Mesendoderm (in vitro differentiated cells): ENCODE results near the gene FAT1.

ENCODE experiments used
- DNase-seq: peaks from one replicate; pipeline ENCODE4 v3.0.0; 2013
- H2AK5ac ChIP-seq: 2 replicates; pipeline ENCODE4 v1.6.1; 2013; ENCODE audit warnings: low read length, inconsistent platforms
- H2BK120ac ChIP-seq: 2 replicates; pipeline ENCODE4 v1.6.1; 2013; ENCODE audit warnings: low read depth, mild to moderate bottlenecking, low read length, moderate library complexity, mixed read lengths
- H2BK15ac ChIP-seq: replicated peaks from 2 replicates; pipeline ENCODE4 v1.6.1; 2013; ENCODE audit warnings: low read depth, mild to moderate bottlenecking, moderate library complexity
- H2BK5ac ChIP-seq: 2 replicates; pipeline ENCODE4 v1.6.1; 2013; ENCODE audit warnings: low read length, inconsistent platforms
- H3K18ac ChIP-seq: 2 replicates; pipeline ENCODE4 v1.6.1; 2013; ENCODE audit warnings: mild to moderate bottlenecking, low read length, mixed read lengths
- H3K23ac ChIP-seq: one replicate; pipeline ENCODE4 v1.6.1; 2013; ENCODE audit warnings: low read length
- H3K27ac ChIP-seq: 2 replicates; pipeline ENCODE4 v1.5.1; 2013; ENCODE audit warnings: low read depth, mild to moderate bottlenecking, inconsistent platforms, low read length, moderate library complexity
- H3K27me3 ChIP-seq: 2 replicates; pipeline ENCODE4 v1.6.1; 2013; ENCODE audit warnings: low read length, control low read depth, mild to moderate bottlenecking, inconsistent platforms; ENCODE audit not compliant: insufficient read depth, poor library complexity
- H3K36me3 ChIP-seq: 2 replicates; pipeline ENCODE4 v1.6.1; 2013; ENCODE audit warnings: low read length, inconsistent platforms; ENCODE audit not compliant: control insufficient read depth, insufficient read depth
- H3K4ac ChIP-seq: one replicate; pipeline ENCODE4 v1.6.1; 2013; ENCODE audit warnings: low read depth, mild to moderate bottlenecking, low read length, moderate library complexity
- H3K4me1 ChIP-seq: 2 replicates; pipeline ENCODE4 v1.6.1; 2013; ENCODE audit warnings: low read depth, low read length, inconsistent platforms; ENCODE audit not compliant: control insufficient read depth
- H3K4me2 ChIP-seq: 2 replicates; pipeline ENCODE4 v1.6.1; 2013; ENCODE audit warnings: low read length
- H3K4me3 ChIP-seq: 2 replicates; pipeline ENCODE4 v1.5.1; 2013; ENCODE audit warnings: mild to moderate bottlenecking, low read length
- H3K56ac ChIP-seq: one replicate; pipeline ENCODE4 v1.6.1; 2013; ENCODE audit warnings: low read length
- H3K79me1 ChIP-seq: 2 replicates; pipeline ENCODE4 v1.6.1; 2013; ENCODE audit warnings: low read length, inconsistent platforms
- H3K79me2 ChIP-seq: 2 replicates; pipeline ENCODE4 v1.6.1; 2013; ENCODE audit warnings: mild to moderate bottlenecking, low read length; ENCODE audit not compliant: control insufficient read depth, insufficient read depth
- H3K9ac ChIP-seq: 2 replicates; pipeline ENCODE4 v1.6.1; 2013; ENCODE audit warnings: low read length, inconsistent platforms
- H4K5ac ChIP-seq: one replicate; pipeline ENCODE4 v1.6.1; 2013; ENCODE audit warnings: low read length
- H4K8ac ChIP-seq: one replicate; pipeline ENCODE4 v1.6.1; 2013; ENCODE audit warnings: low read depth, mild to moderate bottlenecking, control low read depth, low read length, moderate library complexity
- WGBS: extraction: QIAGEN DNeasy Blood & Tissue Kit; methylation state at CpG from one replicate; pipeline ENCODE4 v1.1.7; 2013; ENCODE audit warnings: low lambda C conversion rate, missing lambda C conversion rate; ENCODE audit not compliant: insufficient coverage; ENCODE audit errors: extremely low coverage; 5-methylcytosine and 5-hydroxymethylcytosine counted together

Gene FAT1

DNA sequence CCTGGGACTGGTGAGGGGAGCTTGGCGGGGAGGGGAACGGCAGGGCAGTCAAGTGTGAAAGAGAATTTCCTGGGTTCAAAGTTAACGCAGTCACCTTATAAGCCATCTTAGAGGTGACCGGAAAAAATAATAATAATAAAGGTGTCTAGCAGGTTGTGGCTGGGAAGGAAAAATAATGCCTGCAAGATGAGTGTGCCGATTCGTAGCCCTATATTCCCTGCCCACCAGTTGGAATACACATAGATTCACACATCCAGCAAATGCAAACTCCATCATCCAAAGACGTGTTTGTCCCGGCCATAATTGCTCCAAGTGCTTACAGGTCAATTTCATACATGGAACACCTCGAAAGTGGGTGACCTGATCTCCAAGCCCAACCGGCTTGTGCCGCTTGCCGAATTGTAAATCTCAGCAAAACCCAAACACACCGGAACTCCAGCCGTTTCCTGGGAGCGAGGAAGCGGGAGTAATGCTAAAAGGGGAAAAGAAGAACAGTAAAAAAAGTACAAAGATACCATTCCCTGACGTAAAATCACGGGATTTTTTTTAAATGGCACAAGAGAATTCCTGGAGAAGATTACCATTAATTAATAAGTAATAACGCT is 1.3 kb upstream of the FAT1 start:
- H3K56ac ChIP-seq, result peak overlapping the region; percentile 97
- peaks cover 6% of the 10 kb centered on the region for H3K79me1 ChIP-seq
- peaks cover 8% of the 10 kb centered on the region for H3K4me1 ChIP-seq
- no peaks in the 10 kb centered on the region for H3K36me3 ChIP-seq
- H3K4me3 ChIP-seq, result peak overlapping the region; percentile 81
- peak overlapping the region; percentile 91 for H3K9ac ChIP-seq
- DNase-seq, result peak; percentile 66
- H3K4me2 ChIP-seq, result peak overlapping the region; percentile 44
- no peak overlapping the region for H2BK120ac ChIP-seq
- no peaks in the 10 kb centered on the region for H3K27me3 ChIP-seq
- no peak overlapping the region for H4K5ac ChIP-seq
- no peak overlapping the region for H2AK5ac ChIP-seq
- peak overlapping the region; percentile 97 for H3K27ac ChIP-seq
- WGBS, result no CpG with 5 or more reads among the region's 19 CpGs
- no peak overlapping the region for H4K8ac ChIP-seq
- H3K79me2 ChIP-seq, result peaks cover 10% of the 10 kb centered on the region
- peak overlapping the region; percentile 67 for H3K23ac ChIP-seq
- H2BK15ac ChIP-seq, result no peak overlapping the region
- no peak overlapping the region for H2BK5ac ChIP-seq
- peak overlapping the region; percentile 99 for H3K4ac ChIP-seq
- H3K18ac ChIP-seq, result peak overlapping the region; percentile 100

DNA sequence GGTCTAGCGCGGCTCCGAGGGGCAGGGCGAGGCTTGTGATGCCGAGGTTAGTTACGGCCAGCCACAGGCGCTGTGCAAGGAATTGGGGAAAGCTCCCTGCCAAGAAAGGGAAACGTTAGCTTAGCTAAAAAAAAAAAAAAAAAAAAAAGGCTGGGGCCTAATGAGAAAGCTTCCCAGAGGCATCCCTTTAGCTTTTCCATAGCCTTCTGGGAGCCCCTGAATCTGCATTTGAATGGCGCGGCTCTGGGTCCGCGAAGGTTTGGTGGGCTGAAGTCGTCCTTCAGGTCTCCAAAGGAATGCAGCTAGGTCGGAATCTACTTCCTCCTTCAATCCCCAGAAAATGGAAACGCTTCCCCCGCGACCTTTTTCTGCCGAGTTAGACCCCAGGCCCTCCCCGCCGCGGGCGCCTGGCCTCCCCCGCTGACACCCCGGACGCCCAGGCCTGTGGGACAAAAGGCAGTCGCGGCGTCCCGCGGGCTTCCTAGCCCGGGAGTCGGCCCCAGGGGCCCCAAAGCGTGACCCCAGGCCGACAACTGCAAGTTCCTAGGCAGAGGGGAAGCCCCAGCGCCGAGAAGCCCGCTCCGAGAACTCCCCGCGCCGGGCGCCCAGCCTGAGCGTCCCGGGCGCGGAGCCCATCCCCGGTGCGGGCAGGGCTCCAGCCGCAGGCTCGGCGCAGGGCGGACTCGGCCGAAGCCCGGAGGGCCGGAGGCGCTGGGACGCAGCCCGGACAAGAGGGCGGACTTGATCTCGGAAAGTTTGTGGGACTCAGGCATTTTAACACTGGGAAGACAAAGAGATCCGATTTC is 605 bp upstream of the FAT1 start:
- WGBS, result no CpG with 5 or more reads among the region's 62 CpGs
- DNase-seq, result peak; percentile 89
- H3K27ac ChIP-seq, result peak overlapping the region; percentile 97

DNA sequence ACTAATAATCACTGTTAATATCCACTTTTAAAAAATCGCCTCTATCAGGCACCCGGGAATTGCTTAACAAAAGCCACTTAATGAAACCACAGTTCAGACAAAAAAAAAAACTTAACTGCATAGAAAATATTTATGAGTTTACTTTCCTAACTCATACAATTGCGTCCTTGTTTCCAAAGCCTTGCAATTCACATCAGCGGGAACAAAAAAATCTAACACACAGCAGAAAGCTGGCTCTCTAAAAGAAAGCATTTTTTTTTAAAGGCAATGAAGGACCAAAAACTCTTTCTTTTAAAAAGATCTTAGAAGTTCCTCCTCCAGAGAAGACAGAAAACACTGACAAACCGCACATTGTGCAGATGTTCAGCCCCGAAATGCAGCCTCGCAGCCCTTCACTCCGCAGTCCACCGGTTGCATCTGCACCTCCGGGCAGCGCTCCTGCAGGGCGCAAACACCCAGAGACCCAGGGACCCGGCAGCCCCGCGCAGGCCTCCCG is 812 bp downstream of the FAT1 start:
- DNase-seq, result no peak
- Histone ChIP-seq H4K8ac (no peak overlapping the region), H2AK5ac (no peak overlapping the region), H3K9ac (peak overlapping the region; percentile 91), H3K79me2 (peaks cover 25% of the 10 kb centered on the region), H2BK120ac (no peak overlapping the region), H3K23ac (no peak overlapping the region), H2BK15ac (no peak overlapping the region), H3K36me3 (no peaks in the 10 kb centered on the region), H3K27me3 (no peaks in the 10 kb centered on the region), H2BK5ac (no peak overlapping the region), H4K5ac (no peak overlapping the region), H3K18ac (peak overlapping the region; percentile 100), H3K4me2 (peak overlapping the region; percentile 16), H3K56ac (peak overlapping the region; percentile 97), H3K79me1 (peaks cover 15% of the 10 kb centered on the region), H3K4me3 (peak overlapping the region; percentile 53), H3K4me1 (peaks cover 3% of the 10 kb centered on the region), H3K4ac (no peak overlapping the region), H3K27ac (peak overlapping the region; percentile 97)
- no CpG with 5 or more reads among the region's 16 CpGs for WGBS

More for the DNA sequence above, 605 bp upstream of the FAT1 start:
- no peaks in the 10 kb centered on the region for H3K27me3 ChIP-seq
- peaks cover 14% of the 10 kb centered on the region for H3K79me2 ChIP-seq
- H3K23ac ChIP-seq, result peak overlapping the region; percentile 67
- H4K8ac ChIP-seq, result peak overlapping the region; percentile 93
- no peak overlapping the region for H4K5ac ChIP-seq
- peaks cover 8% of the 10 kb centered on the region for H3K4me1 ChIP-seq
- peak overlapping the region; percentile 78 for H2BK5ac ChIP-seq
- H3K56ac ChIP-seq, result peak overlapping the region; percentile 97
- H2AK5ac ChIP-seq, result no peak overlapping the region
- H2BK15ac ChIP-seq, result no peak overlapping the region
- H3K4me3 ChIP-seq, result peak overlapping the region; percentile 81
- peak overlapping the region; percentile 44 for H3K4me2 ChIP-seq
- peak overlapping the region; percentile 93 for H2BK120ac ChIP-seq
- peak overlapping the region; percentile 100 for H3K18ac ChIP-seq
- peaks cover 10% of the 10 kb centered on the region for H3K79me1 ChIP-seq
- no peaks in the 10 kb centered on the region for H3K36me3 ChIP-seq
- peak overlapping the region; percentile 91 for H3K9ac ChIP-seq
- H3K4ac ChIP-seq, result peak overlapping the region; percentile 99

DNA sequence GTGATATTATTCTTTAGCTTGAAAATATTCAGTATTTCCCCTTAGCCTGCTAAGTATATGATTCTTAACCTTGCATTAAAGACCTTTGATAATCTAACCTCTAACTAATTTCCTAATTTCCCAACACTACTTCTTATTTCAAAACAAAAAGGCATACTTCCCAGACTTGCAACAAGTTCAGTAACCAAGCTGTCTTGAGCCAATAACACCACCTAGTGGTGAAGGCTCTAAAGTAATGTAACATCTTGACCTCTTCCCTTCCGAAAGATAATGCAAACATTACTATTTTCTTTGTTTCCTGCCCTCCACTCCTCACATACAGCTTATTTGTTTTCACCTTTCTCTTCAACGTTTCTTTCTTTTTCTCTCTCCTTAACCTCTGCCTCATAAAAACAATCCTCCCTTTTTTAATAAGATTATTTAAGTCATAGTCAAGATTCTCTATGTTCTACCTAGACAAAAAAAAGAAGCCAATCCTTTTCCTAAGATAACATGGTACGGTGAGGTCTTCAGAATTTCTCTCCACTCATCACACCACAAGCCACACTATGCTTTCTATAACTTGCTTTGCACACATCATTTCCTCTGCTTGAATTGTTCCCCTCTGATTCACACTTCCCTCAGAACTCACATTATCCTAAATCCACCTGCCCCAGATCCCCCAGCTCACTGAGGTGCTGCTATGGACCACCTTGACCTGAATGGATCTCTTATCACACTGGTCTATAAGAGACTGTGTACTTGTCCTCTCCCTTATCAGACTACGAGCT is 3.5 kb downstream of the FAT1 start:
- no peak overlapping the region for H3K4me2 ChIP-seq
- no peak overlapping the region for H3K27ac ChIP-seq
- H3K4ac ChIP-seq, result no peak overlapping the region
- peak; percentile 87 for DNase-seq
- no peak overlapping the region for H3K9ac ChIP-seq
- peaks cover 19% of the 10 kb centered on the region for H3K79me1 ChIP-seq
- H2BK15ac ChIP-seq, result no peak overlapping the region
- H3K23ac ChIP-seq, result no peak overlapping the region
- H2AK5ac ChIP-seq, result no peak overlapping the region
- H3K36me3 ChIP-seq, result no peaks in the 10 kb centered on the region
- H3K79me2 ChIP-seq, result peaks cover 46% of the 10 kb centered on the region
- no peak overlapping the region for H2BK5ac ChIP-seq
- no peak overlapping the region for H3K18ac ChIP-seq
- no peak overlapping the region for H2BK120ac ChIP-seq
- H3K56ac ChIP-seq, result no peak overlapping the region
- no peak overlapping the region for H4K5ac ChIP-seq
- H3K27me3 ChIP-seq, result no peaks in the 10 kb centered on the region
- WGBS, result 100% methylated on average over 1 of the region's 4 CpGs
- H3K4me1 ChIP-seq, result no peaks in the 10 kb centered on the region
- no peak overlapping the region for H4K8ac ChIP-seq
- no peak overlapping the region for H3K4me3 ChIP-seq

DNA sequence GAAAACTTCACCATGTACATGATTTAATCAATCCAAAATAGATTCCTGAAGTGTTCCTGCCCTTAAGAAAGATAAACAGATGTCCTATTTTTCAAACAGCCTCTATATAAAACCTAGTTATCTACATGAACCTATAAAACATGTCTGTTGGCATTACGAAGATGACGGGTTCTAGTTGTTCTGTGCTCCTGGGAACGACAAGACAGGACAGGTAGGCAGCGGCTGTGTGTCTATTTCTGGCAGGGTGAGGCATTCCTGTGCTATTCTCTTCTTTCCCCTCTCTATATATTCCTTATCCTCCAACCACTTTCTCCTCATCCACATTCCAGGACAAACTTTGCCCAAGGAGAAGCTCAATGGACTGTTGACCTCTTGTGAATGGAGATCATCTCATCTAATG is 6.1 kb downstream of the FAT1 start:
- DNase-seq, result no peak
- no peak overlapping the region for H2BK120ac ChIP-seq
- no CpG with 5 or more reads among the region's 4 CpGs for WGBS
- H4K8ac ChIP-seq, result no peak overlapping the region
- H3K4me3 ChIP-seq, result no peak overlapping the region
- no peak overlapping the region for H3K4ac ChIP-seq
- H2AK5ac ChIP-seq, result no peak overlapping the region
- H3K18ac ChIP-seq, result no peak overlapping the region
- peaks cover 19% of the 10 kb centered on the region for H3K79me1 ChIP-seq
- no peak overlapping the region for H3K23ac ChIP-seq
- H3K79me2 ChIP-seq, result peaks cover 65% of the 10 kb centered on the region
- H3K9ac ChIP-seq, result no peak overlapping the region
- no peaks in the 10 kb centered on the region for H3K27me3 ChIP-seq
- no peaks in the 10 kb centered on the region for H3K36me3 ChIP-seq
- no peak overlapping the region for H3K27ac ChIP-seq
- H4K5ac ChIP-seq, result no peak overlapping the region
- peaks cover 2% of the 10 kb centered on the region for H3K4me1 ChIP-seq
- no peak overlapping the region for H2BK5ac ChIP-seq
- H3K4me2 ChIP-seq, result no peak overlapping the region
- H2BK15ac ChIP-seq, result no peak overlapping the region
- no peak overlapping the region for H3K56ac ChIP-seq
